Uterus (tissue), 4 donors: ENCODE data around the gene RALGPS1. TPM values are rescaled to one million over a fixed set of nuclear protein-coding genes. Genes with fewer than 3 reads are reported as not detected.

Source experiments
- DNase-seq, 2 donors: peaks; one replicate each; pipeline ENCODE4 v3.0.0-alpha.2; 2019 to 2020
- H3K27ac ChIP-seq, 2 donors: fragments of 200-600 bp; sonication (generic); 1 replicate in 1 of 2; 2 replicates in 1 of 2; pipeline ENCODE4 v1.5.1; 2016 to 2018
- H3K27me3 ChIP-seq, 2 donors: fragments of 200-600 bp; sonication (generic); one replicate each; pipeline ENCODE4 v1.5.1; 2018 to 2019; ENCODE audit warnings: control low read depth in 1 of 2
- H3K36me3 ChIP-seq, 2 donors: fragments of 200-600 bp; sonication (generic); one replicate each; pipeline ENCODE4 v1.5.1; 2019; ENCODE audit warnings: control low read depth in 1 of 2
- H3K4me1 ChIP-seq, 2 donors: fragments of 200-600 bp; sonication (generic); one replicate each; pipeline ENCODE4 v1.5.1; 2018 to 2019; ENCODE audit warnings: control low read depth in 1 of 2
- H3K4me3 ChIP-seq, 2 donors: fragments of 200-600 bp; sonication (generic); 1 replicate in 1 of 2; 2 replicates in 1 of 2; pipeline ENCODE4 v1.5.1; 2018 to 2019; ENCODE audit warnings: mild to moderate bottlenecking in 1 of 2
- H3K9me3 ChIP-seq, 2 donors: fragments of 200-600 bp; sonication (generic); one replicate each; pipeline ENCODE4 v1.5.1; 2019; ENCODE audit warnings: control low read depth in 1 of 2
- CTCF ChIP-seq, 4 experiments: fragments of 200-600 bp in 2 of 4; fragments of 450-650 bp in 2 of 4; sonication (generic) in 2 of 4; IDR thresholded peaks; one replicate each; pipeline ENCODE4 v1.5.1; 2016 to 2019; ENCODE audit warnings: antibody characterized with exemption in 4 of 4, mild to moderate bottlenecking in 2 of 4, moderate library complexity in 1 of 4
- POLR2A ChIP-seq, 2 donors: fragments of 450-650 bp; IDR thresholded peaks; one replicate each; pipeline ENCODE4 v1.6.1; 2016; ENCODE audit warnings: antibody characterized with exemption in 2 of 2, mild to moderate bottlenecking in 1 of 2, moderate library complexity in 1 of 2
- intact Hi-C: fragments of 100-400 bp; cut with DNase I; formaldehyde crosslinking; loops from one replicate; pipeline ENCODE4 v1.15.1; 2023; ENCODE audit warnings: low total_unique reads
- total RNA-seq, 4 donors: library from RNA; depleted of rRNA in 3 of 4; stranded (reverse); fragments of >200 nt in 3 of 4; gene quantifications; one replicate each; pipeline versions ENCODE4 v1.1.0 to v1.2.4, GENCODE V29; 2014 to 2023
- donor health status: DM: yes; HTN: yes; CAD: no.

The RALGPS1 gene
- total RNA-seq, 4 donors from 2014 or later, result 8.5 to 16.7 (median 14.5) TPM

- Histone ChIP-seq H3K27me3 (no peaks in the 10 kb centered on the region), H3K4me3 (no peak overlapping the region), H3K4me1 (no peaks in the 10 kb centered on the region), H3K36me3 (no peaks in the 10 kb centered on the region), H3K9me3 (no peaks in the 10 kb centered on the region), H3K27ac (no peak overlapping the region)
- DNase-seq, result no peak
- TF ChIP-seq POLR2A (IDR thresholded peaks at IDR 0.05) (no peak), CTCF (IDR thresholded peaks at IDR 0.05) (no peak)
- intact Hi-C loops, result no loop called here
Observed at GRCh38 chr9:127262602-127263001, 348.0 kb downstream of the RALGPS1 start.

- H3K27ac ChIP-seq, result peak overlapping the region in 1 of 2 donors; percentile 5
- DNase-seq, result no peak
- no peak for TF ChIP-seq POLR2A (IDR thresholded peaks at IDR 0.05)
- TF ChIP-seq CTCF (IDR thresholded peaks at IDR 0.05), result no peak
Observed at GRCh38 chr9:127263237-127263636, 348.7 kb downstream of the RALGPS1 start.

GRCh38 chr9:127263664-127264063 is 349.1 kb downstream of the RALGPS1 start:
- Histone ChIP-seq H3K9me3 (no peaks in the 10 kb centered on the region), H3K4me3 (no peak overlapping the region), H3K27ac (peak overlapping the region in 1 of 2 donors; percentile 5), H3K4me1 (no peaks in the 10 kb centered on the region), H3K36me3 (no peaks in the 10 kb centered on the region), H3K27me3 (no peaks in the 10 kb centered on the region)
- no peak for DNase-seq
- no peak for TF ChIP-seq CTCF (IDR thresholded peaks at IDR 0.05)
- TF ChIP-seq POLR2A (IDR thresholded peaks at IDR 0.05), result no peak
- intact Hi-C loops, result no loop called here

More at GRCh38 chr9:127263237-127263636, 348.7 kb downstream of the RALGPS1 start:
- H3K27me3 ChIP-seq, result no peaks in the 10 kb centered on the region
- no peaks in the 10 kb centered on the region for H3K36me3 ChIP-seq
- intact Hi-C loops, result no loop called here
- H3K4me3 ChIP-seq, result no peak overlapping the region
- H3K9me3 ChIP-seq, result no peaks in the 10 kb centered on the region
- no peaks in the 10 kb centered on the region for H3K4me1 ChIP-seq

GRCh38 chr9:127264462-127265219 is 350.1 kb downstream of the RALGPS1 start, which contains the start of gene GARNL3:
Gene GARNL3 (plus strand): TSS chr9:127264774. CDS start chr9:127264878, 104 bp downstream.
- TF ChIP-seq CTCF (IDR thresholded peaks at IDR 0.05) (no peak), POLR2A (IDR thresholded peaks at IDR 0.05) (no peak)
- no peak for DNase-seq
- no peaks in the 10 kb centered on the region for H3K36me3 ChIP-seq
- intact Hi-C loops, result no loop called here
- H3K9me3 ChIP-seq, result no peaks in the 10 kb centered on the region
- H3K27ac ChIP-seq, result peak within 1 kb of the TSS in 1 of 2 donors; percentile 5
- H3K4me1 ChIP-seq, result no peaks in the 10 kb centered on the region
- H3K27me3 ChIP-seq, result no peaks in the 10 kb centered on the region
- no peak within 1 kb of the TSS for H3K4me3 ChIP-seq

- intact Hi-C loops, result no loop called here
Observed at GRCh38 chr9:127267793-127268525, 353.4 kb downstream of the RALGPS1 start.

More at GRCh38 chr9:127267793-127268525, 353.4 kb downstream of the RALGPS1 start:
- Histone ChIP-seq H3K27me3 (no peaks in the 10 kb centered on the region), H3K36me3 (no peaks in the 10 kb centered on the region), H3K4me3 (no peak overlapping the region), H3K4me1 (no peaks in the 10 kb centered on the region), H3K9me3 (no peaks in the 10 kb centered on the region), H3K27ac (no peak overlapping the region)
- no peak for DNase-seq
- no peak for TF ChIP-seq CTCF (IDR thresholded peaks at IDR 0.05)
- no peak for TF ChIP-seq POLR2A (IDR thresholded peaks at IDR 0.05)
